Jurkat, Clone E6-1 (cell line): ENCODE data around the gene ANO2.

Source experiments
- DNase-seq: peaks from one replicate; pipeline ENCODE4 v3.0.0-alpha.2; 2011; ENCODE audit warnings: low read depth, low spot score
- H3K4me3 ChIP-seq: 2 replicates; pipeline ENCODE4 v1.5.1; 2011; ENCODE audit warnings: mild to moderate bottlenecking, low read length, control low read depth, moderate library complexity

Gene ANO2

DNA sequence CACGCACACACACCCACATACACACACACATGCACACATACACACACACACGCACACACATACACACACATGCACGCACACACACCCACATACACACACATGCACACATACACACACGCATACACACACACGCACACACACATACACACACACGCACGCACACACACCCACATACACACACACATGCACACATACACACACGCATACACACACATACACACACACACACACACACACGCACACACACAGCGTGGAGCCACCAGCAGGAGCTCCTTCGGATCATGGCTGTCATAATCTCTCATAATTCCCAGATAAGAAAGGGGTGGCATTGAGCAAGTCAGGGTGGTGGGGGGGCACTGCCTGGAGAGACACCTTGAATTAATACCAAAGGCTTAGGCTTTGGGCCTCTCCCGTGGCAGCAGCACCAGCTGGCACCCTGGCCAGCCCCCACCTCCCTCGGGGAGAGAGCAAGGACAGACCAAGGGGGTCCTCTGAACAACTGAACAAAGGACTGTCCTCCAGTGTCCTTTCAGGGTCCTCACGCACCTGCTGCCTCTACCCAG, 21.9 kb downstream of the ANO2 start:
- no peak overlapping the region for H3K4me3 ChIP-seq
- DNase-seq: no peak

DNA sequence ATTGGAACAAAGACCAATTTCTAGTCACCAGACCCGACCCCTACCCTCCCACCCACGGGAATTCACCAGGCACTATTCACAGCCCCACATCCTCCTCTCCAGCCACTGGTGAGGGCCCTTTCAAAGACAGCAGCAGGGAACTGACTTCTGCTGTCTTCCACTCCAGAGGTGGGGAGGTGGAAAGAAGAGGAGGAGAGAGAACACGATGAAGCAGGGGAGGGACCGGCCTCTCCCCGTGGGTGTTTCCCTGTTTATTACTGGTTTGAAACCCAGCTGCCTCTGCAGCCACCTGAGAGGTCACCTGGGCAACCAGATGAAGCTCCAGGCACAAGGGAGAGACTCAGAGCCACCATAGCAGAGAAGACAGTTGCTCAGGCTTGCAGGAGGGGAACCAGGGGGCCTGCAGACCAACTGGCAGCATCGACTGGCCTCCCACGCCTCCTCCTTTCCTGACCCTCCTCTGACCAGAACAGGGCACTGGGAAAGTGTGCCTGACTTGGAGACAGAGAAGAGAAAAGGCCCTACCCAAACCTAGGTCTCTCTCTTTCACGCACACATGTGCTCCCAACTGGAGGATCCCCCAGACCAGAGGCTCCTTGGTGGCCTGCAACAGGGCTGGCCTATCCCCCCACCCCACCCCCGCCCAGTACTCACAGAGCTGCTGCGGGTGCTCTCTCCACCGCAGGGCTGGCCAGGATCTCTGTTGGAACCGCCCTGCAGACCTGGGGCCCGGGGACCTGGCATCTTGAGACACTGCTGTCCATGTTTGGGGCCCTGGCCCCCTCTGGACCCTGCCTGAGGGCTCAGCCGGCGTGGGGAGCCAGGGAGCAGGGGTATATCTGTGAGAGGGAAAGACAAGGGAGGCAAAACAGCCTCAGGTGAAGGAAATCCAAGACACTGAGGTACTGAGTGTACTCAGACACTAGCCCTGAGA, 22.8 kb downstream of the ANO2 start:
- no peak for DNase-seq
- no peak overlapping the region for H3K4me3 ChIP-seq

DNA sequence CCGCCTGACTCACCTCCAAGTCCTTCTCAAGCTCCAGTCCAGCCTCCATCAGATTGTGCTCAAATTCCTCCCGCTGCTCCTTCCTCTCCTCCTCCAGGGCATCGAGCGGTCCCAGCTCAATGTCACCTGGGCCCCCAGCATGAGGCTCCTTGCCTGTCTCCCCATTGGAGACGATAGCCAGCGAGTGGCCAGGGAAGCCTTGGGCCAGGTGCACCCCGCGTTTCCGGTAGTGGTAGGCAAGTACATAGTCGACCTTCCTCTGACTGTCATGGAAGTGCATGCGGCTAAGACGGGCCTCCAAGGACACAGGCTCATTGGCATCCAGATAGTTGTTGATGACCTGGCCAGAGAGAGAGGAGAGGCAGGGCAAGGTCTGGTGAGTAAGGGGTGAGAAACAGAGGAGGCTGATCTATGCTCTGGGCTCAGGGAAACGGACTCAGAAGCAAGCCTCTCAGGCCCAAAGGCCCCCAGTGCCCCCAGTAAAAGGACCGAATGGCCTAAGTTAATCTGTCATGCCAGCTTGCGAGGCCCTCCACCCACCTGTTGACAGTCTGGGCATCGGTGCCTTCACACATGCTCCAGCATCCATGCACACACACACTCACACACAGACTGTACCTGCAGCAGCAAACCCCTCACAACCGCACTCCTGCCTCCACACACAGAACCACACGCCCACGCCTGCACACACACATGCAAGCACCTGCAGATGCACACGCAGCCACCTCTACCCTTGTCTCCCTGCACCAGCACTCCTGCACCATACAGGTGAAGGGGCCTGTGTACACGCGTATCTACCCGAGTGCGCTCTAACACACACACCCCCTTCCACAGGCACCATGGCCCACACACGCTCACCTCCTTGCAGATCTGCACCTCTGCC, 23.8 kb downstream of the ANO2 start:
- DNase-seq: no peak
- no peak overlapping the region for H3K4me3 ChIP-seq

DNA sequence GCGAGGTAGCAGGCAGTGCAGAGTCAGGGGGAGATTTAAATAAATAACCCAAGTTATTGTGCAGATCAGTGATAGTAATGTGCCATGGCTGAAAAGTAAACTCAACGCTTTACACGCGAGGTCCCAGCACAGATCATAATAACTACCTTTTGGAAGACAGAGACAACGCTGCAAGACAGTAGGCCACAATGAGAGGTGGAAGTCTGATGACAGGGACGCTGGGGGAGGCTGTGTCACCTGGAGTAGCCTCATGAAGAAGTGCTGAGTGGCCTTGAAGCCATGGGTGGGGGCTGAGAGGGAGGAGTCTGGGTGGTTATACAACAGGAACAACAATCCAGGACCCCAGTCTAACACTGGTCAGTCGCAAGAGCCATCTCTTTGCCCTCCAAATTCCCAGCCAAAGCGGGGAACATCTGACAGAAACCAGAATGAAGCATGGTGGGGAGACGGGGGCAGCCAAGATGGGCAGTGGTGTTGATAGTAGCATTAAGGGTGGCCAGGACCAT, 28.2 kb downstream of the ANO2 start:
- DNase-seq: no peak
- H3K4me3 ChIP-seq: no peak overlapping the region

DNA sequence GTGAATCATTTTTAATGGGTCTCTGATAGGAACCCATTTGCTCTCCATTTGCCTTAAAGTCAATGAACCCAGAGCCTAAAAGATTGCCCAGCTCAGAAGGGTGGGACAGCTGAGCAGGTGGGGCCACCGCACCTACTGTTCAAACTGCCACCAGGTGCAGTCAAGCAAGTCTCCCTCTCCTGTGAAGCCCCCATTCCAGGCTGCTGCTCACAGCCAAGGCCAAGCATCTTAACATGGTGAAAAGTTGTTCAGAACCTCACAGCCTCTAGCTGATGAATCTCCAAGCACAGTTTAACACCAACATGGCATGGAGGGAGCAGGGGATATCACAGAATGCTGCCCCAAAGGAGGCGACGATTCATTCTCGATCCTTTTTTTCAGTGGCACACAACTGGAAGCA, 29.5 kb downstream of the ANO2 start:
- H3K4me3 ChIP-seq: no peak overlapping the region
- no peak for DNase-seq

DNA sequence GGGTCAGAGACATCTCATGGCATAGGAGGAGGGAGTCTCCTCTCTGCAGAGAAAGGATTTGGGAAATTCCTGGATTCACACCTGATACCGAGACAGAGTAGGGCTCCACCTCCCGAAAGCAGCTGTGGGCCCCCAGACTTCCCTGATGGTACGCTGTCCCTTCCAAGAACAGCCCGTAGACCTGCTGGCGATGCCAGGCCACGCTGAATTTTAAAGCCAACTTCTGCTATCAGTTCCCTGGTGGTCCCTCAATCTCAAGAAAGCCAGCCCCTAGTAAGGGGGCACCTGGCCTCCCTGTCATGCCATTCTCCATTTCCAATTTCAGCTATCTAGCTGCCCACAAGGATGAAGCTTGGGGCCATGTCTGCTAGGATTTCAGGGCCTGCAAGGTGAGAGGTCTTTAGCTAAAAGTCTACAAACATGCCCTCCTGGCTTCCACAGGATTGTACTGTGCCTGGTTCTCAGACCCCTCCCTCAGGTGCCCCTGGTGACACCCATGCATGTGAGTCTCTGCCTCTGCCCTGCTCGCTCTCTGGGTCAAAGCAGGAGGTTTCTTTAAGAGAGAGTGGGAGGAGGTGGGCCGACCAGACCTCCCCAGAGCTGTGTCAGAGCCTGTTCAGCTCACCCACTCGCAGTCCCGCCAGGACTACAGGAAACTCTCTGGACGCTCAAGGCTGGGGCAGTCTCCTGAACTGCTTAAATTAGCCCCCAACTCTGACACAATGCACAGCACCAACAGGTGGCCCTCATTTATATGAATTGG, 30.5 kb downstream of the ANO2 start:
- DNase-seq: no peak

DNA sequence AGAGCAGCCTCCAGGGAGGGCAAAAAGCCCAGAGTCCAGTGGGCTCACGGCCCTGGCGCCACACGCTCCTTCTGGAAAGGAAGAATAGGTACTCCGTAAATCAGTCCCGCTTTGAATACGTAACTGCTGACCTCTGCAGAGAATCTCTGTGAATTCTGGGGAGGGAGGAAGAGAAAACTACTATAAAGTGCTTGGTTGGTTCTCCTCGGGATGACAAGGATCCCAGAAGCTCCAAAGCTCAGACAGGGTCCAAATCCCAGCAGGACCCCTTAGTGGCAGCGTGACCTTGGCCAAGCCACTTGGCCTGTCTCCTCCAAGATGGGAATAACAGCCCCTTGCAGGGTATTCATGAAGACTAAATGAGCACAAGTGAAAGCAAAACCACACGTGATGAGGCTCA, 31.7 kb downstream of the ANO2 start:
- no peak for DNase-seq
- H3K4me3 ChIP-seq: no peak overlapping the region

More for the DNA sequence above, 30.5 kb downstream of the ANO2 start:
- H3K4me3 ChIP-seq: no peak overlapping the region

DNA sequence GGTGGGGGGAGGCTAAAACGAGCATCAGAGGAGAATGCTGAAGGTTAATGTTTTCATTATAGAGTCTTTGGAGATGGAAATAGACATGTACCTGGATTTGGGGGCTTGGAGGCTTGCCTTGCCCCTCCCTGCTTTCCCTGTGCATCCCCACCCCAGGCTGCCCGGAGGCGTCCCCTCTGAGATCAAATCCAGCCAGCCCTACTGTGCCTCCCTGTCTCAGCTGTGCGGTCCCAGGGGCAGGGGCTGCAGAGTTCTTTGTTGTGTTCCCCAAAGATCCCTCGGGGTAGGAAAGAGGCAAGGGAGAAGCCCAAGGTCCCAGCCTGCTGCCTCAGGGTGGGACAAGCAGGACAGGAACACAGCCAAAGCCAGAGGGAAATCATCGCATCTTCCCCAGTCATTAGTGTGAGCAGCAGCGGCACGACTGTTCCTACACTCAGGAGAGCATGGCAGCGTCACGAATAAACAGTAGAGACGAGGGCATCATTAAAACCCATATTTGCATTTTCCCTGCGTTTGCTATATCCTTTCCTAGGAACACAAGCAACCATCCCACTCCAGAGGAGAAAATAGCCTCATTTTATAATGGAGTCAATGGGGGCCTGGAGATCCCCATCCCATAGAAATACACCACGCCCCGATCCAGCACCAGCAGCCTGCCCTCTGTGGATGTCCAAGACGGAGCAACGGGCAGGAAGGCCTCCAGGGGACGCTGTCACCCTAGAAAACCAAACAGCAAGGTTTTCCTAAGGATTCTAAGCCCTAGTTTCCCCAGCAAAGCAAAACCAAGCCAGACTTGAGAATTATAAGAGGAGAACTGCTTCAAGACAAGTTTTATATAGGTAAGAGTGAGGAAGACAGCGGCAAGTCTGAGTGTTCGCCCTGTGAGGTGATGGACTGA, 32.4 kb downstream of the ANO2 start:
- no peak overlapping the region for H3K4me3 ChIP-seq
- no peak for DNase-seq

DNA sequence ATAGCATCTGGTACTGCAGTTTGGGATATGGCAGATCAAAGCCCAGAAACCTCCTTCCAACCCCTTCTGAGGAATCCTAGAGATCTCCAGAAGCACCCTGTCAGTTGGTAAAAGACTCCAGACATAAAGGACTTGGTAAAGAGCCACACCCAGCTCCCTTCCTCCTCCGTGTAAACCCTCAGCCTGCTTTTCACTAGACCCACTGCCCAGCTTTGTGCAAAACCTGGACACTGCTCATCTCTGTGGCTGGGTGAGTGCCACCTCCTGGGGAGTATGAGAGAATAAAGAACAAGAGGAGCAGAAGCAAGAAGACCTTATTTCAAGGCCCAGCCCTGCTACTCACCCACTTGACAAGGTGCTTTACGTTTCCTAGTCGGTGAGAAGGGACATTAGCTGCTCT, 33.0 kb downstream of the ANO2 start:
- no peak for DNase-seq
- no peak overlapping the region for H3K4me3 ChIP-seq

DNA sequence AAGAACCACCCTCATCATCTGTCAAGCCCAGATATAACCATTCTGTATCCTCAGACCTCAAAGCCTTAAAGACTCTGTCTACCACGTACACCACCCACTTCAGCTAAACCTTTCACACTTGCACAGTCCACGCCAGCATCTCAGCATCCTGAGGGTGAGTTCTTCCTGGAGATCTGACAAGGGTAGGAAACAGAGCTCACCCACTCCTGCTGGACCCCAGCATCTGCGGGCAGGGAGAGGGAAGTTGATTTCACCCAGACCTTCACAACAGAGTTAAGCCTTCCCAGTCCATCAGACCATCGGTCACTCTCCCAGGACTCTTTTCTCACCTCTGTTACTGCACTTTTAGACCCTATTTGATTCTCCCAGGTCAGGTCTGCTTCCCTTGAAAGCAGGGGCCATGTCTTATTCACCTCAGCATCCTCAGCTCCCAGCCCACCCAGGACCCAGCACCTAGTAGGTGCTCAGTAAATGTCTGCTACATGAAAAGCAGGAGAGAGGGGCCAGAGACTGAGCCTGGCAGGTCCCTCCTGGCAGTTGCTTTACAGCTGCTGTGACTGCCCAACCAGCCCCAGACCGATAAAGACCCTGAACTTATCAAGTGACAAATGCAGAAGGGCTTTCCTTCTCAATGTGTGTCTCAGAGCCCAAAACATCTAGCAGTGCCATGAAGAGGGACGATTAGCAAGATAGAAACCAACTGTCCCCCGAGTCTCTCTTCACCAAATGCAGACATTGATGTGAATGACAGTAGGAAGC, 34.1 kb downstream of the ANO2 start:
- no peak for DNase-seq
- H3K4me3 ChIP-seq: no peak overlapping the region

DNA sequence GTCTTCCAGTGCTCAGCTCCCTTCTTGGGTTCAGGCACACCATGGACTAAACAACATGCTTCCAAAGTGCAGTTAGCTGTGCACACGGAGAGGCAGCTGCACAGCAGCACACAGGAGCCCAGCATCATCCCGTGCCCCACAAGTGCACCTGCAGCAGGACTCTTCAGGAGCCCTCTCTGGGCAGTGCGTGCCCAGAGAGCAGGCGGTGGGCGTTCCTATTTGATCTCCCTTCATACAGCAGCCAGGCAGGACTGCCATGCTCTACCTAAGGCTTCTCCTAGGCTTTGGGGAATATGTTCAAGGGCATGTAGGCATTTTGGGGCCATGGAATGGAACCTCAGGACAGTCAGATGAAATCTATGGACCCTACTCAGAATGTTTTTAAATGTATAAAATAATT, 35.5 kb downstream of the ANO2 start:
- no peak for DNase-seq
- H3K4me3 ChIP-seq: no peak overlapping the region

DNA sequence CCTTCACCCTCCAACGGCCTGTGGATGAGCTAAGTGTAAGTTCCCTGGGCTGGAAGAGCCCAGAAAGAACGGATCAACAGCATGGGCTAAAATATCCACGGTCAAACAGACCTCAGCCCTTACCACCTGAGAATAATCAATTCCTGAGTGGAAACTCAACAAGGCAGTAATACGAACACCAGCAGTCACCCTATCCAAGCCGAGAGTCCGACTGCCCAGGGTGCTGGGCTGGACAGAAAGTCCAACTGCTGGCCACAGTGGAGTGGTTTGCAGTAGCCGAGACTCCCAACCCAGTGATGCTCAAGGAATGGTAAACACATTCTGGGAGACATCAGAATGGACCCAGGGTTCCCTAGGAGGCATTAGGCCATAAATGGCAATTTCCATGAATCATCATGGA, 36.8 kb downstream of the ANO2 start:
- no peak overlapping the region for H3K4me3 ChIP-seq
- no peak for DNase-seq

DNA sequence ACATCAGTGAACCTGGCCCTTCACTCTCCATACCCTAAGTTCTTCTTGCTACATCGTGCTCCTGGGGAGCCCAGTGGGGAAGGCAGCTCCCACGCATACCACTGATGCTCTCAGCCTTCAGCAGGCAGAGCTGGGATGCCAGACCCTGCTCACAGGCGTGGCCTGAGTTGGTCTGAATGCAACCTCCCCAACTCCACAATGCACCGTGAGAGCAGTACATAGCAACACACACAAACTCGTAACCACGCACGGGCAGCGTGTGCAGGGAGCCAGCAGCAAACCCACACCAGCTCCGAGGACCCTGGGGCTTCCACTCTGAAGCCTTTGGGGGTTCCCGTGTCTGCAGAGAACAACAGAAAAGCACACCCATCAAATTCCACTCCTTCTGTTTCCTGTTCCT, 37.3 kb downstream of the ANO2 start:
- no peak overlapping the region for H3K4me3 ChIP-seq
- DNase-seq: no peak

DNA sequence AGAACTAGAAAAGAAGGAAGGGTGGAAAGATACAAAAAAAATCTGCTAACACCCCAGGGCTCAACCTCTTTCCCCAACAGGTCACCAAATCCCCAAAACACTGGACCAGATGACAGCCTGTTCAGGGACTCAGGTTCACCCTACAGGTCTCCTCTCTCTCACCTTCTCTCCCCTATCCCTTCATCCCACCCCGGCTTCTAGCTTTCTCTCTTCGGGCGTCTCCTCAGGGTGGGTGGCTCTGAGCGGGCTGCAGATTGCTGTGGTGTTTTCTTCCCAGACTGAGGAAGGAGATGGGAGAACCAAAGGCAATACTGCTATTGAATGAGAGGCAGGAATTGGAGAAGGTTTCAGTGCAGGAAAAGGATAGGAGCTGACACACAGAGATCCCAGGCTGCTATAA, 39.3 kb downstream of the ANO2 start:
- no peak overlapping the region for H3K4me3 ChIP-seq
- no peak for DNase-seq

DNA sequence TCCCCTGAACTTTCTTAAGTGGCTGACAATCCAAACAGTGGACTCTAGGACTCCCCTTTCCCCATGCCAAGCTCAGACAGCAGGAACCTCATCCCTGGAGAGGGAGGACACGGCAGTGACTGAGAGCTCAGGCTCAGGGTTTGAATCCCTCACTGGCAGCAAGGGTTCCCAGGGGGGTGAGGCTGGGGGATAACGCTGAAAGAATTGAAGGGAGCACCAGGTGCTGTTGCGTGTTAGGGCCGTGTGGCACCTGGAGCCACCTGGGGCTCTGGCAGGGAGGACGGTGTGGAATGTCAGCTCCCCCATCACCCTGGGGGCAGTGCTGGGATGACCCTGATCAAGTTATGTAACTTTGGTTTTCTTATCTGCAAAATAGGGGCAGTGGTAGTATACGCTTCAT, 40.1 kb downstream of the ANO2 start:
- no peak overlapping the region for H3K4me3 ChIP-seq

DNA sequence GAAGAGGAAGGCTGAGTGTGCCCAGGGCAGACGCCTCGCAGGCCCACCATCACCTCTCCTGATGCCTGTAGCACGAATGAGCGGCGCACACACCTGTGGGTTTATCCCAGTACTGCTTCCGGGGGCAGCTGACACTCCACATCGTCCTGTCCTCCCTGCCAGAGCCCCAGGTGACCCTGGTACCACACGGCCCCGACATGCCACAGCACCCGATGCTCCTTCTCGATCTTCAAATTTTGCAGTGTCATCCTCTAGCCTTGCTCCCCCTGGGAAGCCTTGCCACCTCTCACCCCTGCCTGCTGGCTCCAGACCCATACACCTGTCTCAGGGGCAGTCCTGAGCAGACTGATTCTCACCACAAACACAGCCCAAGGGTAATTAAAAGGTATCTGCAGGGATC, 40.6 kb downstream of the ANO2 start:
- DNase-seq: no peak
- H3K4me3 ChIP-seq: no peak overlapping the region

More for the DNA sequence above, 40.1 kb downstream of the ANO2 start:
- DNase-seq: no peak

DNA sequence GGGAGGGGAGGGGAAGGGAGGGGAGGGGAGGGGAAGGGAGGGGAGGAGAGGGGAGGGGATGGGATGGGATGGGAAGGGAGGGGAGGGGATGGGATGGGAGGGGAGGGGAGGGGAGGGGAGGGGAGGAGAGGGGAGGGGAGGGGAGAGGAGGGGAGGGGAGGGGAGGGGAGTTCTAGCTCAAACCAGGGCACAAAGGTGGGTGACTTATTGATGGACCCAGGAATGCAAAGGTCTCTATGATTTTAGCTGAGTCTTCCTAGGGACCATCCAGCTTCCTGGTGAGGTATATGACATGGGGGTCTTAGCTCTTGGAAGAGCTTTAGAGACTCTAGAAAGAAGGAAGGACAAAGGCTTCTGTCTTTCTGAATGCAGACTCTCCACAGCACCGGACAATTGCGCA, 42.3 kb downstream of the ANO2 start:
- no peak for DNase-seq
- no peak overlapping the region for H3K4me3 ChIP-seq
